Liver (tissue), 9 donors: ENCODE data around the gene HS3ST6. TPM values are rescaled to one million over a fixed set of nuclear protein-coding genes. Genes with fewer than 3 reads are reported as not detected.

ENCODE experiments used
- DNase-seq: peaks from one replicate; pipeline ENCODE4 v3.0.0-alpha.2; 2017; ENCODE audit warnings: low spot score
- H3K27ac ChIP-seq, 2 donors: one replicate each; pipeline ENCODE4 v1.7.0; 2013; ENCODE audit warnings: inconsistent platforms in 2 of 2, low read length in 2 of 2, control low read depth in 1 of 2, low read depth in 1 of 2, mild to moderate bottlenecking in 1 of 2
- H3K27me3 ChIP-seq, 4 donors: one replicate each; pipeline versions ENCODE4 v1.6.1 to v1.7.0; 2013; ENCODE audit warnings: low read length in 3 of 4, inconsistent platforms in 1 of 4, mild to moderate bottlenecking in 1 of 4, moderate library complexity in 1 of 4; ENCODE audit not compliant: control insufficient read depth in 4 of 4, insufficient read depth in 4 of 4
- H3K36me3 ChIP-seq, 4 donors: one replicate each; pipeline versions ENCODE4 v1.6.1 to v1.7.0; 2013; ENCODE audit warnings: low read length in 3 of 4, mild to moderate bottlenecking in 3 of 4, low read depth in 1 of 4, moderate library complexity in 1 of 4; ENCODE audit not compliant: control insufficient read depth in 4 of 4, insufficient read depth in 3 of 4
- H3K4me1 ChIP-seq, 4 donors: one replicate each; pipeline versions ENCODE4 v1.6.1 to v1.7.0; 2013; ENCODE audit warnings: low read length in 3 of 4, mild to moderate bottlenecking in 3 of 4, moderate library complexity in 1 of 4; ENCODE audit not compliant: control insufficient read depth in 4 of 4, insufficient read depth in 4 of 4
- H3K4me3 ChIP-seq, 3 donors: one replicate each; pipeline versions ENCODE4 v1.6.1 to v1.7.0; 2013; ENCODE audit warnings: low read length in 3 of 3, control low read depth in 1 of 3, low read depth in 1 of 3, mild to moderate bottlenecking in 1 of 3
- H3K9ac ChIP-seq, 2 donors: one replicate each; pipeline ENCODE4 v1.7.0; 2013; ENCODE audit warnings: low read length in 2 of 2, mild to moderate bottlenecking in 2 of 2, moderate library complexity in 2 of 2, control low read depth in 1 of 2, low read depth in 1 of 2
- H3K9me3 ChIP-seq, 4 donors: one replicate each; pipeline versions ENCODE4 v1.6.1 to v1.7.0; 2013; ENCODE audit warnings: low read length in 3 of 4; ENCODE audit not compliant: control insufficient read depth in 4 of 4
- CTCF ChIP-seq: fragments of 150-350 bp; IDR thresholded peaks from 2 replicates; pipeline ENCODE4 v1.5.1; 2017; ENCODE audit warnings: improper control_type of control experiment, low read depth, low read length; ENCODE audit not compliant: missing input control
- EGR1 ChIP-seq, 2 donors: IDR thresholded peaks; 2 replicates each; pipeline ENCODE4 v1.6.1; 2016 to 2018; ENCODE audit warnings: antibody characterized with exemption in 2 of 2, low read depth in 2 of 2
- FOXA1 ChIP-seq: IDR thresholded peaks from 2 replicates; pipeline ENCODE4 v1.6.1; 2016; ENCODE audit warnings: antibody characterized with exemption
- FOXA2 ChIP-seq: IDR thresholded peaks from 2 replicates; pipeline ENCODE4 v1.6.1; 2016; ENCODE audit warnings: antibody characterized with exemption
- GABPA ChIP-seq, 2 donors: IDR thresholded peaks in 1 of 2; conservative IDR thresholded peaks in 1 of 2; 2 replicates each; pipeline ENCODE4 v1.6.1; 2016; ENCODE audit warnings: antibody characterized with exemption in 2 of 2, mild to moderate bottlenecking in 1 of 2, moderate library complexity in 1 of 2
- HNF4A ChIP-seq, 2 donors: conservative IDR thresholded peaks; 2 replicates each; pipeline ENCODE4 v1.6.1; 2016; ENCODE audit warnings: antibody characterized with exemption in 2 of 2, mild to moderate bottlenecking in 2 of 2
- HNF4G ChIP-seq: IDR thresholded peaks from 2 replicates; pipeline ENCODE4 v1.6.1; 2016; ENCODE audit warnings: antibody characterized with exemption
- JUND ChIP-seq, 2 donors: IDR thresholded peaks; 2 replicates each; pipeline ENCODE4 v1.6.1; 2016; ENCODE audit warnings: antibody characterized with exemption in 2 of 2
- NR2F2 ChIP-seq: IDR thresholded peaks from 2 replicates; pipeline ENCODE4 v1.6.1; 2016; ENCODE audit warnings: antibody characterized with exemption
- RAD21 ChIP-seq, 2 donors: IDR thresholded peaks; 2 replicates each; pipeline ENCODE4 v1.6.1; 2016; ENCODE audit warnings: antibody characterized with exemption in 2 of 2, mild to moderate bottlenecking in 2 of 2
- REST ChIP-seq: IDR thresholded peaks from 2 replicates; pipeline ENCODE4 v1.6.1; 2016; ENCODE audit warnings: antibody characterized with exemption, mild to moderate bottlenecking
- RXRA ChIP-seq, 2 donors: IDR thresholded peaks; 2 replicates each; pipeline ENCODE4 v1.6.1; 2017 to 2018; ENCODE audit warnings: antibody characterized with exemption in 2 of 2, mild to moderate bottlenecking in 1 of 2
- SP1 ChIP-seq: IDR thresholded peaks from 2 replicates; pipeline ENCODE4 v1.6.1; 2018; ENCODE audit warnings: antibody characterized with exemption, mild to moderate bottlenecking
- TAF1 ChIP-seq: conservative IDR thresholded peaks from 2 replicates; pipeline ENCODE4 v1.6.1; 2016; ENCODE audit warnings: antibody characterized with exemption, mild to moderate bottlenecking
- YY1 ChIP-seq: IDR thresholded peaks from 2 replicates; pipeline ENCODE4 v1.6.1; 2016; ENCODE audit warnings: antibody characterized with exemption, mild to moderate bottlenecking
- ZBTB33 ChIP-seq: IDR thresholded peaks from 2 replicates; pipeline ENCODE4 v1.6.1; 2016; ENCODE audit warnings: antibody characterized with exemption
- WGBS: extraction: QIAGEN DNeasy Blood & Tissue Kit; methylation state at CpG from one replicate; pipeline ENCODE4 v1.1.7; 2013; 5-methylcytosine and 5-hydroxymethylcytosine counted together
- polyA plus RNA-seq, 2 donors: library from polyadenylated mRNA; stranded (reverse) in 1 of 2; unstranded in 1 of 2; fragments of 200-250 nt in 1 of 2; fragments of >200 nt in 1 of 2; fragmentation: Nextera tagmentation in 1 of 2; extraction: Ambion mirVana in 1 of 2; gene quantifications; one replicate each; pipeline versions ENCODE4 v1.2.1 to v1.2.3, GENCODE V29; 2013 to 2015
- total RNA-seq, 2 donors: library from RNA; depleted of rRNA; stranded (reverse); fragments of >200 nt; gene quantifications; one replicate each; pipeline ENCODE4 v1.2.3, GENCODE V29; 2014
- TF ChIP-seq, protein P1 (sequence below): IDR thresholded peaks from 2 replicates; pipeline ENCODE4 v1.6.1; 2016; ENCODE audit warnings: antibody characterized with exemption
- TF ChIP-seq, protein P2 (sequence below): IDR thresholded peaks from 2 replicates; pipeline ENCODE4 v1.6.1; 2016; ENCODE audit warnings: antibody characterized with exemption
- donor health status: healthy.
- donor health status: healthy.
- donor health status: healthy.
- donor health status: healthy.
- donor health status: healthy.

Gene HS3ST6
- total and polyA plus RNA-seq, 4 donors: not detected

DNA sequence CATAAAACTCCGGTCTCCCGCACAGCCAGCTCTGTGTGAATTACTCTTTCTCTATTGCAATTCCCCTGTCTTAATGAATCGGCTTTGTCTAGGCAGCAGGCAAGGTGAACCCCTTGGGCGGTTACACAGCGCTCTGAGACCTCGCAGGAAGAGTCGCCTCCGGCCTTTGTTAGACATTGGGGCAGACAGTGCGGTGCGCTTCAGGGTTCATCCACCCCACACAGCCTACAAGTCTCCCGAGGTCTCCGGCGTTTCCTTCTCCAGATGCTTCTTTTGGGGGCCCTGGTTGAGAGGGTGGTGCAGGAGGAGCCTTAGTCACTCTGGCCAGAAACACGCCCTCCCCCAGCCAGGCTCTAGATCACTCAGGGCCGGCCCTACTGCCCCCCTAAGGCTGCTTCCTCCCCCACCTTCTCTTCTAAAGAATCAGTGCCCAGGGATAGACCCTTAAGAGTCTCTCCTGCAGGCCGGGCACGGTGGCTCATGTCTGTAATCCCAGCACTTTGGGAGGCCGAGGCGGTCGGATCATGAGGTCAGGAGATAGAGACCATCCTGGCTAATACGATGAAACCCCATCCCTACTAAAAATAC is 26.5 kb upstream of the HS3ST6 start (continued):
- TF ChIP-seq CTCF: no peak
- TF ChIP-seq FOXA1: no peak
- TF ChIP-seq, protein P1, sequence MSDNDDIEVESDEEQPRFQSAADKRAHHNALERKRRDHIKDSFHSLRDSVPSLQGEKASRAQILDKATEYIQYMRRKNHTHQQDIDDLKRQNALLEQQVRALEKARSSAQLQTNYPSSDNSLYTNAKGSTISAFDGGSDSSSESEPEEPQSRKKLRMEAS: no peak

DNA sequence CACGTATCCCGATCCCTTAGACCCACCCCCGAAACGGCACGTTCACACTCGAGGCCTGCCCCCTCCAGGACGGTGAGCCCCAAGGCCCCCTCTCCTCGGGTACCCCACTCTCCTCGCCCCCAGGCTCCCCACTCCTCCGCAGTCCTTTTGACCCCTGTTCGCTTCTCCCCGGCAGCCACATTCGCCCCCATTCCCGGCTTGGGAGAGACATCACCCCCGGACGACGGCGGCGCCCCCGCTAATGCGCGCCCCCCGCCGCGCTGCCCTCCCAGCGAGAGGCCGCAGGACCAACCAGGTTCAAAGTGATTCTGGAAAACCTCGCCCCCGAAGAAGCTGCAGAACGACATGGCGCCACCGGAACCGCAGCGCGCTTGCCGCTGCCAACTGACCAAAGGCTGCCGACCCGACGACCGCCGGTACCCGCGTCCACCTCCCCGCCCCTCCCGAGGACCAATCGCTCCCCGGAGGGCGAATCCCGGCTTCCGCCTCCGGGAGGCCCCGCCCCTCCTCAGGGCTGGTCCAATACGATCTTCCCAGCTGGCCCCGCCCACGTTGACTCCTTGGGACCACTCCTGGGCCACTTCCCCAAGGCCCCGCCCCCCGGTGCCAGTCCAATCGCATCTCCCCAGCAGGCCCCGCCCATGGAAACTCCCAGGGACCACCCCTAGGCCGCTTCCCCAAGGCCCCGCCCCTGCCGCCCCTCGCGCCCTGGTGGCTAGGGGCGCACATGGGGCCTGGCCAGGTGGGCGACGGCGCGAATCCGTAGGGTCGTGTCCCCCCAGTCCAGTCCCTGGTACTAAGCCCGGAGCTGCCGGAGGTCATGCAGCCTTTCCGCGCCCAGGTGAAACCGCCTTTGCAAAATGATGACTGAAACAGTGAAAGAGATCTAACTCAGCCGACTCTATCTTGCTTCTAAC is 24.9 kb upstream of the HS3ST6 start, which contains the start of gene MSRB1:
Gene MSRB1, minus strand, starts transcription at position 390 of the 917 bp plus-strand sequence. Its CDS starts 43 bp downstream, at position 347.
- Histone ChIP-seq H3K4me3 (peak within 1 kb of the TSS; percentile 65 to 92 (median 91)), H3K4me1 (peaks cover 11 to 52% (median 40%) of the 10 kb centered on the region in 4 donors), H3K27ac (peak within 1 kb of the TSS; percentile 95 to 96), H3K9ac (peak within 1 kb of the TSS; percentile 75 to 77), H3K36me3 (peaks cover 4 to 17% (median 12%) of the 10 kb centered on the region in 4 donors), H3K27me3 (no peaks in the 10 kb centered on the region), H3K9me3 (no peaks in the 10 kb centered on the region)
- DNase-seq: peak; percentile 98
- WGBS: under 1% methylated on average over 77 of the region's 77 CpGs
- no peak for TF ChIP-seq FOXA2
- TF ChIP-seq, protein P1: no peak
- TF ChIP-seq YY1: peak; percentile 79
- no peak for TF ChIP-seq HNF4G
- TF ChIP-seq JUND (IDR thresholded peaks at IDR 0.05): no peak
- peak; percentile 92 for TF ChIP-seq REST
- TF ChIP-seq CTCF: no peak
- peak; percentile 93 for TF ChIP-seq SP1
- no peak for TF ChIP-seq NR2F2
- peak; percentile 43 to 45 for TF ChIP-seq RXRA (IDR thresholded peaks at IDR 0.05)
- TF ChIP-seq, protein P2, sequence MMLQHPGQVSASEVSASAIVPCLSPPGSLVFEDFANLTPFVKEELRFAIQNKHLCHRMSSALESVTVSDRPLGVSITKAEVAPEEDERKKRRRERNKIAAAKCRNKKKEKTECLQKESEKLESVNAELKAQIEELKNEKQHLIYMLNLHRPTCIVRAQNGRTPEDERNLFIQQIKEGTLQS: no peak
- no peak for TF ChIP-seq ZBTB33
- peak; percentile 19 to 88 for TF ChIP-seq GABPA (IDR thresholded peaks at IDR 0.05 in 1 of 2, conservative IDR thresholded peaks at IDR 0.05 in 1 of 2)
- TF ChIP-seq TAF1: peak; percentile 89
- no peak for TF ChIP-seq RAD21 (IDR thresholded peaks at IDR 0.05)
- TF ChIP-seq EGR1 (IDR thresholded peaks at IDR 0.05; ENCODE audit: low read depth in 2 of 2): peak in 1 of 2 donors; percentile 51
- TF ChIP-seq FOXA1: no peak
- TF ChIP-seq HNF4A (conservative IDR thresholded peaks at IDR 0.05): peak; percentile 40 to 46
